Body of pancreas (tissue), 4 donors: ENCODE results near the gene OR5AK2. TPM values are rescaled to one million over a fixed set of nuclear protein-coding genes. Genes with fewer than 3 reads are reported as not detected.

Experiments
- ATAC-seq: fragments of 150-250 bp; one replicate; pipeline ENCODE4 v1.9.1; 2016
- DNase-seq, 4 donors: peaks; one replicate each; pipeline ENCODE4 v3.0.0-alpha.2; 2019
- H3K27ac ChIP-seq, 4 donors: fragments of 200-600 bp; sonication (generic); 1 replicate in 3 of 4; 2 replicates in 1 of 4; pipeline versions ENCODE4 v1.5.1 to v1.6.1; 2016 to 2019; ENCODE audit warnings: mild to moderate bottlenecking in 1 of 4, mixed read lengths in 1 of 4, moderate library complexity in 1 of 4
- H3K27me3 ChIP-seq, 2 donors: fragments of 200-600 bp; sonication (generic); one replicate each; pipeline ENCODE4 v1.6.0; 2016; ENCODE audit warnings: mild to moderate bottlenecking in 1 of 2
- H3K36me3 ChIP-seq, 2 donors: fragments of 200-600 bp; sonication (generic); replicated peaks in 1 of 2; 2 replicates each; pipeline ENCODE4 v1.5.1; 2016; ENCODE audit warnings: low read depth in 2 of 2; ENCODE audit not compliant: insufficient read depth in 1 of 2
- H3K4me1 ChIP-seq: fragments of 200-600 bp; sonication (generic); one replicate; pipeline ENCODE4 v1.6.0; 2016
- H3K4me3 ChIP-seq, 2 donors: fragments of 200-600 bp; sonication (generic); 1 replicate in 1 of 2; 2 replicates in 1 of 2; pipeline ENCODE4 v1.5.1; 2016 to 2019
- H3K9me3 ChIP-seq, 3 donors: fragments of 200-600 bp; sonication (generic); 1 replicate in 2 of 3; 2 replicates in 1 of 3; pipeline ENCODE4 v1.5.1; 2016
- POLR2A ChIP-seq, 3 donors: fragments of 450-650 bp; IDR thresholded peaks; one replicate each; pipeline ENCODE4 v1.6.1; 2016; ENCODE audit warnings: antibody characterized with exemption in 3 of 3, mild to moderate bottlenecking in 2 of 3
- whole genome bisulfite sequencing, 2 donors: methylation state at CpG; one replicate each; pipeline ENCODE4 v1.1.5; 2017; 5-methylcytosine and 5-hydroxymethylcytosine counted together
- intact Hi-C: fragments of 100-400 bp; cut with DNase I; formaldehyde crosslinking; loops from one replicate; pipeline ENCODE4 v1.15.1; 2023
- total RNA-seq, 2 donors: library from RNA; depleted of rRNA; stranded (reverse); fragments of >200 nt; gene quantifications; one replicate each; pipeline ENCODE4 v1.1.0, GENCODE V29; 2016
- TF ChIP-seq, protein P1 (sequence below), 7 experiments: fragments of 450-650 bp in 4 of 7; fragments of 200-600 bp in 3 of 7; sonication (generic) in 3 of 7; IDR thresholded peaks; one replicate each; pipeline ENCODE4 v1.5.1; 2016 to 2019; ENCODE audit warnings: antibody characterized with exemption in 7 of 7

OR5AK2 gene
- total RNA-seq, 2 donors from 2014 or later = not detected

DNA sequence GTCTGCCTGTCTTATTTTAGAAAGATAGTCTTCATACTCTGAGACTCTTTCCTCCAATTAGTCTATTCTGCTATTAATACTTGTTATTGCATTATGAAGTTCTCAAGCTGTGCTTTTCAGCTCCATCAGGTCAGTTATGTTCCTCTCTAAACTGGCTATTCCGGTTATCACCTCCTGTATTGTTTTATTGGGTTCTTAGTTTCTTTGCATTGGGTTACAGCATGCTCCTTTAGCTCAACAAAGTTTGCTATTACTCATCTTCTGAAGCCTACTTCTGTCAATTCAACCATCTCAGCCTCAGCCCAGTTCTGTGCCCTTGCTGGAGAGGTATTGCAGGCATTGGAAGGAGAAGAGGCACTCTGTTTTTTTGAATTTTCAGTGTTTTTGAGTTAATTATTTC lies 21.0 kb upstream of the OR5AK2 start:
- DNase-seq = no peak
- TF ChIP-seq, protein P1, sequence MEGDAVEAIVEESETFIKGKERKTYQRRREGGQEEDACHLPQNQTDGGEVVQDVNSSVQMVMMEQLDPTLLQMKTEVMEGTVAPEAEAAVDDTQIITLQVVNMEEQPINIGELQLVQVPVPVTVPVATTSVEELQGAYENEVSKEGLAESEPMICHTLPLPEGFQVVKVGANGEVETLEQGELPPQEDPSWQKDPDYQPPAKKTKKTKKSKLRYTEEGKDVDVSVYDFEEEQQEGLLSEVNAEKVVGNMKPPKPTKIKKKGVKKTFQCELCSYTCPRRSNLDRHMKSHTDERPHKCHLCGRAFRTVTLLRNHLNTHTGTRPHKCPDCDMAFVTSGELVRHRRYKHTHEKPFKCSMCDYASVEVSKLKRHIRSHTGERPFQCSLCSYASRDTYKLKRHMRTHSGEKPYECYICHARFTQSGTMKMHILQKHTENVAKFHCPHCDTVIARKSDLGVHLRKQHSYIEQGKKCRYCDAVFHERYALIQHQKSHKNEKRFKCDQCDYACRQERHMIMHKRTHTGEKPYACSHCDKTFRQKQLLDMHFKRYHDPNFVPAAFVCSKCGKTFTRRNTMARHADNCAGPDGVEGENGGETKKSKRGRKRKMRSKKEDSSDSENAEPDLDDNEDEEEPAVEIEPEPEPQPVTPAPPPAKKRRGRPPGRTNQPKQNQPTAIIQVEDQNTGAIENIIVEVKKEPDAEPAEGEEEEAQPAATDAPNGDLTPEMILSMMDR (IDR thresholded peaks at IDR 0.05) = no peak
- no peak for TF ChIP-seq POLR2A (IDR thresholded peaks at IDR 0.05)
- 50% methylated on average over 1 of the region's 1 CpG for WGBS, 2 donors
- Histone ChIP-seq H3K27ac (no peak overlapping the region), H3K36me3 (no peaks in the 10 kb centered on the region), H3K4me1 (no peaks in the 10 kb centered on the region), H3K27me3 (no peaks in the 10 kb centered on the region), H3K9me3 (no peaks in the 10 kb centered on the region), H3K4me3 (no peak overlapping the region)
- ATAC-seq = no peak
- intact Hi-C loops = no loop called here

DNA sequence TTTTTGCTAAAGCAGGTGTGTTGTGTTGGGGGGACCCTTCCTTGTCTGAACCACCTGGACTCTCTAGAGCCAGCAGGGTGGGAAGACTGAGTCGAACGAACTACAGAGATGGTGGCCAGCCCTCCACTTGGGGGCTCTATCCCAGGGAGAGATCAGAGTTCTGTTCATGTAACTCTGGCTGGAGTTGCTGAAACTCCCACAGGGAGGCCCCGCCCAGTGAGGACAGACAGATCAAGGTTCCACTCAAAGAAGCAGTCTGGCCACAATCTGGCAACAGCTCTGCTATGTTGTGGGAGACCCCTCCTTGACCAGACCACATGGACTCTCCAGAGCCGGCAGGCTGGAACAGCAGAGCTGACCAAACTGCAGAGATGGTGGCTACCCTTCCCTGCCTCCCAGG lies 20.2 kb upstream of the OR5AK2 start:
- TF ChIP-seq POLR2A (IDR thresholded peaks at IDR 0.05) = no peak
- TF ChIP-seq, protein P1 (IDR thresholded peaks at IDR 0.05) = no peak
- DNase-seq = no peak
- intact Hi-C loops = no loop called here
- Histone ChIP-seq H3K4me1 (no peaks in the 10 kb centered on the region), H3K27ac (no peak overlapping the region), H3K27me3 (no peaks in the 10 kb centered on the region), H3K36me3 (no peaks in the 10 kb centered on the region), H3K4me3 (no peak overlapping the region), H3K9me3 (no peaks in the 10 kb centered on the region)
- ATAC-seq = no peak
- WGBS, 2 donors = 50 to 63% methylated on average over 4 of the region's 4 CpGs

DNA sequence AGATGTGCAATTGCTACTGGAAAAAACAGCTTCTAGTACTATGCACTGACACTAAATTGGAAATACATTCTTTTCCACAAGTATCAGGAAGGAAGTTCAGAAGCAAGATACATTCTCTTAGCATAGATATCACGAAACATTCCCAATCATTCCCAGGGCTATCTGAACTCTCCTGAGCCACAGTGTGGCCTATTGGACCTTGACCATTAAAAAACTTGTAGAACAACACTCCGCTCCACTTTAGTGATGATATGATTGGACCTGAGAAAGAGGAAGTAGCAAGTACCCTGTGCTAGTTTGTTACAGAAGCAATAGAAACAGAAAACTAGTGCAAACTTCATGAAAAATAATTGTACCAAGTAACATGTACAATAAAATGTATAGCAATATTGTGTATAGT lies 11.4 kb upstream of the OR5AK2 start:
- Histone ChIP-seq H3K4me3 (no peak overlapping the region), H3K27me3 (no peaks in the 10 kb centered on the region), H3K27ac (no peak overlapping the region), H3K9me3 (no peaks in the 10 kb centered on the region), H3K36me3 (no peaks in the 10 kb centered on the region), H3K4me1 (no peaks in the 10 kb centered on the region)
- WGBS, 2 donors = 55 to 63% methylated on average over 2 of the region's 2 CpGs
- intact Hi-C loops = no loop called here
- ATAC-seq = no peak
- TF ChIP-seq POLR2A (IDR thresholded peaks at IDR 0.05) = no peak
- TF ChIP-seq, protein P1 (IDR thresholded peaks at IDR 0.05) = no peak
- no peak for DNase-seq

DNA sequence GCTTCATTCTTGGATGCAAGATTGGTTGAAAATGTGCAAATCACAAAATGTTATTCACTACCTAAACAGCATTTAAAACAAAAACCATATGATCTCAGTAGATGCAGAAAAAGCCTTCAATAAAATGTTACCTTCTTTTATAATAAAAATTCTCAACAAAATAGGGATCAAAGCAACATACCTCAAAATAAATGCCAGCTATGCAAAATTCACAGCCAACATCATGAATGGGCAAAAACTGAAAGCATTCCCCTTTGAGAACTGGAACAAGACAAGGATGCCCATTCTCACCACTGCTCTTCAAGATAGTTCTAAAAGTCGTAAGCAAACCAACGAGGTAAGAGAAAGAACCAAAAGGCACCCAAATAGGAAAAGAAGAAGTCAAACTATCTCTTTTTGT lies 2.0 kb downstream of the OR5AK2 start:
- Histone ChIP-seq H3K9me3 (peaks cover 0 to 9% (median 0%) of the 10 kb centered on the region in 3 donors), H3K27me3 (no peaks in the 10 kb centered on the region), H3K27ac (no peak overlapping the region), H3K36me3 (no peaks in the 10 kb centered on the region), H3K4me3 (no peak overlapping the region), H3K4me1 (no peaks in the 10 kb centered on the region)
- intact Hi-C loops = no loop called here
- no peak for DNase-seq
- WGBS, 2 donors = 23 to 53% methylated on average over 2 of the region's 2 CpGs
- ATAC-seq = no peak
- TF ChIP-seq, protein P1 (IDR thresholded peaks at IDR 0.05) = no peak
- no peak for TF ChIP-seq POLR2A (IDR thresholded peaks at IDR 0.05)

DNA sequence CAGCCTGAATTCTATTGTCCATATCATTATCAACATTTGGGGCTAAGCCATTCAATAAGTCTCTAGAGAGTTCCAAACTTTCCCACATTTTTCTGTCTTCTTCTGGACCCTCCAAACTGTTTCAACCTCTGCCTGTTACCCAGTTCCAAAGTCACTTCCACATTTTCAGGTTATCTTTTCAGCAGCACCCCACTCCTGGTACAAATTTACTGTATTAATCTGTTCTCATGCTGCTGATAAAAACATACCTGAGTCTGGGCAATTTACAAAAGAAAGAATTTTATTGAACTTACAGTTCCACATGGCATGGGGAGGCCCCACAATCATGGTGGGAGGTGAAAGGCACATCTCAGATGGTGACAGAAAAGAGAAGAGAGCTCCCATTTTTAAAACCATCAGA lies 5.8 kb downstream of the OR5AK2 start:
- no peak overlapping the region for H3K27ac ChIP-seq
- ATAC-seq (no peak), DNase-seq (no peak)
- H3K4me1 ChIP-seq = no peaks in the 10 kb centered on the region
- intact Hi-C loops = no loop called here
- peaks cover 0 to 11% (median 0%) of the 10 kb centered on the region in 3 donors for H3K9me3 ChIP-seq
- no peak for TF ChIP-seq POLR2A (IDR thresholded peaks at IDR 0.05)
- no peaks in the 10 kb centered on the region for H3K36me3 ChIP-seq
- H3K27me3 ChIP-seq = no peaks in the 10 kb centered on the region
- no peak overlapping the region for H3K4me3 ChIP-seq
